Effector memory CD8-positive, alpha-beta T cell (primary cell): ENCODE measurements around the gene CLMN.

Source experiments
- ATAC-seq: fragments of 150-1000 bp; cut with Tn5 transposase; replicated peaks from 2 replicates; pipeline ENCODE4 v1.10.0; 2021; ENCODE audit warnings: mild to moderate bottlenecking, moderate library complexity
- DNase-seq, 3 experiments: peaks; one replicate each; pipeline ENCODE4 v3.0.0; 2021
- H3K27ac Mint-ChIP-seq, 2 donors: one replicate each; pipeline ENCODE4 v1.8.0; 2022; ENCODE audit warnings: mild to moderate bottlenecking in 2 of 2, mixed read lengths in 2 of 2, moderate library complexity in 2 of 2
- H3K27me3 Mint-ChIP-seq, 2 donors: one replicate each; pipeline ENCODE4 v1.8.0; 2022; ENCODE audit warnings: mixed read lengths in 2 of 2
- H3K36me3 Mint-ChIP-seq: one replicate; pipeline ENCODE4 v1.8.0; 2022; ENCODE audit warnings: mild to moderate bottlenecking, moderate library complexity, mixed read lengths; ENCODE audit not compliant: insufficient read depth
- H3K4me1 Mint-ChIP-seq, 2 donors: one replicate each; pipeline ENCODE4 v1.8.0; 2022; ENCODE audit warnings: low read depth in 2 of 2, mixed read lengths in 2 of 2
- H3K4me3 Mint-ChIP-seq, 2 donors: one replicate each; pipeline ENCODE4 v1.8.0; 2022; ENCODE audit warnings: mild to moderate bottlenecking in 2 of 2, mixed read lengths in 2 of 2, moderate library complexity in 2 of 2
- H3K9me3 Mint-ChIP-seq, 2 donors: one replicate each; pipeline ENCODE4 v1.8.0; 2022; ENCODE audit warnings: mixed read lengths in 2 of 2
- total RNA-seq, 9 experiments: gene quantifications; one replicate each; lab custom pipeline; 2026; lab: John Stamatoyannopoulos, UW

Gene CLMN, protein sequence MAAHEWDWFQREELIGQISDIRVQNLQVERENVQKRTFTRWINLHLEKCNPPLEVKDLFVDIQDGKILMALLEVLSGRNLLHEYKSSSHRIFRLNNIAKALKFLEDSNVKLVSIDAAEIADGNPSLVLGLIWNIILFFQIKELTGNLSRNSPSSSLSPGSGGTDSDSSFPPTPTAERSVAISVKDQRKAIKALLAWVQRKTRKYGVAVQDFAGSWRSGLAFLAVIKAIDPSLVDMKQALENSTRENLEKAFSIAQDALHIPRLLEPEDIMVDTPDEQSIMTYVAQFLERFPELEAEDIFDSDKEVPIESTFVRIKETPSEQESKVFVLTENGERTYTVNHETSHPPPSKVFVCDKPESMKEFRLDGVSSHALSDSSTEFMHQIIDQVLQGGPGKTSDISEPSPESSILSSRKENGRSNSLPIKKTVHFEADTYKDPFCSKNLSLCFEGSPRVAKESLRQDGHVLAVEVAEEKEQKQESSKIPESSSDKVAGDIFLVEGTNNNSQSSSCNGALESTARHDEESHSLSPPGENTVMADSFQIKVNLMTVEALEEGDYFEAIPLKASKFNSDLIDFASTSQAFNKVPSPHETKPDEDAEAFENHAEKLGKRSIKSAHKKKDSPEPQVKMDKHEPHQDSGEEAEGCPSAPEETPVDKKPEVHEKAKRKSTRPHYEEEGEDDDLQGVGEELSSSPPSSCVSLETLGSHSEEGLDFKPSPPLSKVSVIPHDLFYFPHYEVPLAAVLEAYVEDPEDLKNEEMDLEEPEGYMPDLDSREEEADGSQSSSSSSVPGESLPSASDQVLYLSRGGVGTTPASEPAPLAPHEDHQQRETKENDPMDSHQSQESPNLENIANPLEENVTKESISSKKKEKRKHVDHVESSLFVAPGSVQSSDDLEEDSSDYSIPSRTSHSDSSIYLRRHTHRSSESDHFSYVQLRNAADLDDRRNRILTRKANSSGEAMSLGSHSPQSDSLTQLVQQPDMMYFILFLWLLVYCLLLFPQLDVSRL
- 0 to 2.0 (median 0.79) reads per million in 9 experiments for total RNA-seq

DNA sequence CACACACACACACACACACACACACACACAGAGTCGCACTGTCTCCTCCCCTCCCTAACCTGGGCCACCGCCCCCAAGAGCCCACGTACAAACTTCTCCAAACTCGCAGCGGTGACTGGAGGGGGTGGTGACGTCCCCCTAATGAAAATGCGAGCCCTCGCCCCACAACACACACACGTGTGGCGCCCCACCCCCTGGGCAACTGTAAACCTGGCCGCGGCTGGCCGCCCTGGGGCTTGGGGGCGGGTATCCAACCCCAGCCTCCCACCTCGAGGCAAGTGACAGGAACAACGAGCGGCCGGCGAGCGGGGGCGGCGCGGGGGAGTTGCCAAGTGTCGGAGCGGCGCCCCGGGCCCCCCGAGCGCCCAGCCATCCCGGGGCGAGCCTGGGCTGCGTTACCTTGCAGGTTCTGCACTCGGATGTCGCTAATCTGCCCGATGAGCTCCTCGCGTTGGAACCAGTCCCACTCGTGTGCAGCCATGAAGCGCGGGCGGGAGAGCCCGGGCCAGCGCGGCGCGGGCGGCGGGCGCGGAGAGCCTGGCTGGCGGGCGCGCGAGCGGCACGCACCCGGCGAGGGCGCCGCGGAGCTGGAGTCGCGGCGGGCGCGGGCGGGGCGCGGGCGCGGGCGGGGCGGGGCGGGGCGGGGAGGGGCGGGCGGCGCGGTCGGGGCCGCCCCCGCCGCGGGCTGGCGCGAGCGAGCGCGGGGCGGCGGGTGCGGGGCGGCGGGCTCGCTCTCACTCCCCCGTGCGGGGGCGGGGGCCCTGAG is at the start of gene CLMN:
TSS of gene CLMN (minus strand) at position 597 of the 766 bp plus-strand sequence. CDS start at position 481, 116 bp downstream.
- Mint-ChIP-seq H3K4me3 (peak within 1 kb of the TSS; percentile 76 to 82), H3K27ac (peak within 1 kb of the TSS; percentile 22 to 41), H3K36me3 (peaks cover 3% of the 10 kb centered on the region), H3K9me3 (no peaks in the 10 kb centered on the region), H3K4me1 (peaks cover 5 to 7% of the 10 kb centered on the region in 2 donors), H3K27me3 (peaks cover 83 to 94% of the 10 kb centered on the region in 2 donors)
- ATAC-seq: peak; percentile 68
- peak in 2 of 3 experiments; percentile 2 to 9 for DNase-seq

DNA sequence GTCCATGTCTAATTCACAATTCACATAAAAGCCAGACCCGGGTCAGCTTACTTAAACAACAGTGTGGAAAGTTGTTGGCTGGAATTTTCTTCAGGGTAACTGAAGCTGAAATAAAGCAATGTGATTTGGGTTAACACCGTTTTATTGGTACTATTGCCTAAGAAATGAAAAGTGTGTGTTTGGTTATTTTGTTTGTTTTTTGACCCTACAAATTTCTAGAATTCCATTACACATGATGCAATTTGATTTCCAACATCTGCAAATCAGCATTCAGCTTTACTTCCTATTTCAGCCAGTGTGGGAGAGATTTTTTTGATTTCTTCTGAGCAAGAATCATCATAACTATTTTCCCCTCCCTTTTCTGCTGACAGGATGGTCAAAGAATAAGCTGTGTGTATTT is 45.7 kb upstream of the CLMN start:
- Mint-ChIP-seq H3K27ac (no peak overlapping the region), H3K4me1 (no peaks in the 10 kb centered on the region), H3K27me3 (peaks cover 53 to 80% of the 10 kb centered on the region in 2 donors), H3K36me3 (no peaks in the 10 kb centered on the region), H3K4me3 (no peak overlapping the region), H3K9me3 (no peaks in the 10 kb centered on the region)
- DNase-seq (no peak), ATAC-seq (no peak)

DNA sequence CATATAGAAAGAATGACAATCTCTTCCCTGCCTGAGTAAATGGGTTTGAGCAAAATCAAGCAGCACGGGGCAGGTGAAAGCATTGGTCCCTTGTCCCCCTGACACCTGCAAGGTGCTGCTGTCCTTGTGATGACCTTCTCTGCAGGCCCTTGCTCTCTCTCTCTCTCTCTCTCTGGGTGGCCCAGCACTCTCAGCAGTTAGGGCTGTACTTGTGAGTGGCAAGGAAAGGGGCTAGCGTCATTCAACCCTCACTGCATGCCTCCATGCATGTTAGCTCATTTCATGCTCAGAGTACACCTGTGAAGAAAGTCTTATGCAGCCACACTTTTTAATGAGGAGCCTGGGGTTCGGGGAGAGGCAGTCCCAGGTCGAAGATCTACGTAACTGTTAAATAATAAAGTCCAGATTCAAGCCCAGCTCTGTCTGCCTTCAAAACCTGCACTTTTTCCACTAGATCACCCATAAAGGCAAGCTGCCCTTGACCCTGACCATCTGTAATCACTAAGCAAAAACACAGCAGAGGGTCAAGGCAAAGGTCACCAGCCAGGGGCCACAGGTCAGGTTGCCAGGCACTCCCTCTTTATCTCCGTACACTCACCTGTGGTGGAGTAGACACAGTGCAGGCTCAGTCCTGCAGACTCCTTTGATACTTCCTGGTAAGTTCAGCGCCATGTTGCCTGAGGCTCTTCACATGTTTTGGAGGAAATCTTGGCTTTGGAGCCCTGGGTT is 44.9 kb upstream of the CLMN start:
- Mint-ChIP-seq H3K4me1 (no peaks in the 10 kb centered on the region), H3K27me3 (peaks cover 53 to 83% of the 10 kb centered on the region in 2 donors), H3K27ac (no peak overlapping the region)

DNA sequence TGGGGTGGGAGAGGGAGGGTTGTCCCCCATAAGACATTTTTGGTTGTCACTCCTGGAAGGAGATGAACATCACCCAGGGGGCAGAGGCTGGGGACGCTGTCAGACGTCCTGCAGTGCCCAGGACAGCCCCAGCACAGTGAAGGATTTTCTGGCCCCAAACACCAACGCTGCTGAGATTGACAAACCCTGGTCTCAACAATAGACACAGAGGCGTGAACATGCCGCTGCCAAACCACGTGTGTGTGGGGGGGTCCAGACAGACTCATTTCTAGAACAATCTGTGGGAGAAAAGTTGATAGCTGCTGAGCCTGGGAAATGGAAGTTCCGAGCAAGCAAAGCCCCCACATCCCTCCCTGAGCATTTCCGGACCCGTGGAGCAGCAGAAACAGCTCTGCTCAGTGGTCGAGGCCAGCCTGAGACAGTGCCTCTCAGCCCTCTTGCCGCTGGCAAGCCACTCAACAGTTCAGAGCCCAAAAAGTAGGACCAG is 43.8 kb upstream of the CLMN start:
- DNase-seq (no peak), ATAC-seq (no peak)
- peaks cover 53 to 79% of the 10 kb centered on the region in 2 donors for H3K27me3 Mint-ChIP-seq
- H3K4me3 Mint-ChIP-seq: no peak overlapping the region
- H3K36me3 Mint-ChIP-seq: no peaks in the 10 kb centered on the region
- H3K27ac Mint-ChIP-seq: no peak overlapping the region
- H3K4me1 Mint-ChIP-seq: no peaks in the 10 kb centered on the region
- no peaks in the 10 kb centered on the region for H3K9me3 Mint-ChIP-seq

More for the DNA sequence above, 44.9 kb upstream of the CLMN start:
- ATAC-seq (no peak), DNase-seq (no peak)
- Mint-ChIP-seq H3K4me3 (no peak overlapping the region), H3K36me3 (no peaks in the 10 kb centered on the region), H3K9me3 (no peaks in the 10 kb centered on the region)

DNA sequence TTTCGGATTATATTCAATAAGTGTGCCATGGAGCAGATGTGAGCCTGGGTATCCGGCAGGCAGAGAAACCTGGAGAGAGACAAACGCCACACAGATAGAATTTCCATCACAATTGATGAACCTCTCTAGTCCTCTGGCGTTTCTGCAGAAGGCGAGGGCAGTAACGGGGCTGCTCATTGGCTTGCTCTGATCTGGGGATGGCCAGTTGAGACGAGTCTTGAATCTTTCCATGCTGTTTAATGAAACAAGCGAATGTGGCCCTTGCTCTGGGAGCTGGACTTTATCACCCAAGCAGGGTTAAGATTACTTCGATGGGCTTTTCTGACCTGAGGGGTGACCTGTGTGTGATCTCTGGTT is 42.4 kb upstream of the CLMN start:
- peaks cover 53 to 91% of the 10 kb centered on the region in 2 donors for H3K27me3 Mint-ChIP-seq
- no peak for DNase-seq
- H3K36me3 Mint-ChIP-seq: no peaks in the 10 kb centered on the region
- no peak overlapping the region for H3K4me3 Mint-ChIP-seq
- no peak for ATAC-seq
- H3K4me1 Mint-ChIP-seq: no peaks in the 10 kb centered on the region
- H3K9me3 Mint-ChIP-seq: no peaks in the 10 kb centered on the region
- no peak overlapping the region for H3K27ac Mint-ChIP-seq

DNA sequence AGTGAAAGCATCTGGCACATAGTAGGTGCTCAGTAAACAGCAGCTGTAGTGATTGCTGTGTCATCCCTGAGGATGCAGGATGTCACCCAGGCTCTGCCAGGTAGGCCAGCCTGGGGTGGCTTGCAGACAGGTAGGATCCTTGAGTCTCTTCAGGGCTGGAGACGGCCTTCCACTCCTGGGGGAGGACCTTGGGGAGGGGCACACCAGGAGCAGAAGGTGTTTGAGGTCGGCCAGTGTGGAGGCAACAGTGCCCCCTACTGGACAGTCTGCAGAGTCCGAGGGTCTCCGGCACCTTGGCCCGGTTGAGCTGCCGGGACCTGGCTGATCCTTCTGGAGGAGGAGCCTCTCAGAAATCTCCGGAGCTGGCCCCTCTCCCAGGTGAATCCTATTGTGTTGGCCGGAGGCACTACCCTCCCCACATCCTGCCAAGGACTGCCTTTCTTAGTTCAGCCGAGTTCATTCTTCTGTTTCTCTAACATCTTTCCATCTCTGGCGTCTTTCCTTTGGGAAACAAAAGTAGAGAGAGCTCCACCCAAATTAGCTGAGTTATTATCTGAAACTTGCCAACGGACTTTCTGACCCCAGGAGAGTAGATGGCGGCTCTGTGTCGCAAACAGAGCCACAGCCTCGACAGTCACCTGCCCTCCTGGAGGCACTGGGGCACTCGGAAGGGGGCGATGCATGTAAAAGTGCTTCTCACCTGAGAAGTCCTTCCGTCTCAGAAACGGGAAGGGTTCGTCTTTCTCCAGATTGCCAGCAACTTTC is 41.8 kb upstream of the CLMN start:
- Mint-ChIP-seq H3K4me1 (no peaks in the 10 kb centered on the region), H3K36me3 (no peaks in the 10 kb centered on the region), H3K27ac (no peak overlapping the region), H3K9me3 (no peaks in the 10 kb centered on the region), H3K4me3 (no peak overlapping the region), H3K27me3 (peaks cover 52 to 86% of the 10 kb centered on the region in 2 donors)
- DNase-seq (no peak), ATAC-seq (no peak)

DNA sequence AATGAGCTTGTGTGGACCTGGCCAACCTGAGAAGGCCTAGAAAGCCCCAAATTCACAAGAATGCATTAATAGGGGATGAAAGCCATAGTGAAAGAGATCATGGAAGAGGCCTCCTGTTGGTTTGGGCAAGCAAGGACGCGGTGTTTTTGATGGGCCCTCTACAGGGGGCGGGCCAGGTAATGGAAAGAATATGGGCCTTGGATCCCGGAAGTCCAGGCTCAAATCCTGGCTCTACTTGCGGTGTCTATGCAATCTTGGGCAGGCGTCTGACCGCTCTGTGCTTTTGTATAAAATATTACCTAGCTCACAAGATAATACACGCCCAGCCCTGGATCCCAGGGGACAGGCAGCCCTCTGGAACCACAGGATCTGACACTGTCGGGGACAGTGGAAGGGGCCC is 41.1 kb upstream of the CLMN start:
- H3K9me3 Mint-ChIP-seq: no peaks in the 10 kb centered on the region
- H3K27me3 Mint-ChIP-seq: peaks cover 45 to 79% of the 10 kb centered on the region in 2 donors
- ATAC-seq (no peak), DNase-seq (no peak)
- no peak overlapping the region for H3K27ac Mint-ChIP-seq
- H3K4me3 Mint-ChIP-seq: no peak overlapping the region
- H3K4me1 Mint-ChIP-seq: no peaks in the 10 kb centered on the region
- no peaks in the 10 kb centered on the region for H3K36me3 Mint-ChIP-seq

DNA sequence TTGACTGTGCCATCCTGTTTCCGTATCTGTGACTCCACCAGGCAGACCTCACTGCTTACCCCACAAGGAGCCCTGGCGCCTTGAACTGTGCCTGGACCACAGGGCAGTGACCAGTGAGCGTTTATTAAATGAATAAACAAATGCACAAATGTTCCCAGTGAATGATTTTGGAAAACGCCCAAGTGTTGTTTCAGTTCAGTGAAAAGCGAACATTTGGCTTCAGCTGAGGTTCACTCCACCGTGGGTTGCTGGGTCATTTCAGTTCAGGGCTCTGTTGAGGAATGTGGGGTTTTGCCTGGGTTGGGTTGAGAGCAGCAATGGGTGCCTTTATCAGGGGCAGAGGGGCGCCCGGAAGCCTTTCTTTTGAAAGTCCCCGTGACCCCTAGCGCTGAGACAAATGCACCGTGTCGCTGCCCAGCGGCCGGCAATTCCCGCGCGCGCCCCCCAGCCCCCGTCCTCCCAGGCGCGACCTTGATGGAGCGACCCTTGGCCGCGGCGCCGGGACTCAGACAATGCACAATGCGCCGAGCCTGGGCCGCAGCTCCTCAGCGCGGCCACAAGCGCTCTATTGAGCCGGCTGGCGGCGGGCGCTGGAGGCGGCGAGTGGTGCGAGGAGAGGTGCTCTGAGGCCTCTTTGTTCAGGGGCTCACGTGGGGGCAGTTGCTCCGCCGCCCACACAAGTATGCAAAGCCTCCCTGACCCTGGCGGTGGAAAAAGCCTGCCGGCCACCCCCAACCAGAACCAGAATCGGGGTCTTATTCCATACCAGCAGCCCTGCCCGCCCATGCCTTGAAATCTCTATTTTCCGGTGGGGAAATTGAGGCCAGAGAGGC is 40.5 kb upstream of the CLMN start:
- Mint-ChIP-seq H3K27me3 (peaks cover 40 to 73% of the 10 kb centered on the region in 2 donors), H3K9me3 (no peaks in the 10 kb centered on the region), H3K36me3 (no peaks in the 10 kb centered on the region), H3K4me1 (no peaks in the 10 kb centered on the region), H3K27ac (no peak overlapping the region), H3K4me3 (no peak overlapping the region)
- DNase-seq: no peak
- no peak for ATAC-seq

DNA sequence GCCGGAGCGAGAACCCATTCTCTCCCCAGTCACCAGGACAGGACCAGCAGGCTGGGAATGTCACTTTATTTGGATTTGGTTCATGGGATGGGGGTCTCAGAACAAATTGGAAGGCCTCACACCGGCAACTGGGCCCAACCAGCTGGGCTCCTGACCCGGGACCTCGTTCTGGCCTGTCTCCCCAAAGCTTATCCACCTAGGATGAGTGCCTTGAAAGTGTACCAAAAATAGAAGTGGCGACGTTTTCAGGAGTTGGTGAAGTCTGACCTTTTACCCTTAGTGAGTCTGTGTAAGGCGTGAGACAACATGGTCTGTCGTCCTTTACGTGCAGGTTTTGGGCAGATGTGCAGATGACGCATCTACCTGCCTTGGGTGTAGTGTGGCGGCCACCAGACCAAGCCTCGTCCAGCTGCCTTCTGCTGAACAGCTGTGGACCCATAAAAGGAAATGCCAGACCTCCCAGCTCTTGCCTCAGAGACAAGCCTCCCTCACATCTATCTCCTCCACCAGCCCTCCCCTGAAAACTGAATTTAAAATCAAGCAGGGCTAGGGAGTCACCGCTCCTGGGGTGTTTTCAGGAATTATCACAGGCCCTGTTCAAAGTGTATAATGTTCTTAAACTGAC is 36.6 kb upstream of the CLMN start:
- no peaks in the 10 kb centered on the region for H3K36me3 Mint-ChIP-seq
- no peak overlapping the region for H3K27ac Mint-ChIP-seq
- peaks cover 0 to 4% of the 10 kb centered on the region in 2 donors for H3K9me3 Mint-ChIP-seq
- ATAC-seq: no peak
- DNase-seq: no peak
- H3K4me1 Mint-ChIP-seq: no peaks in the 10 kb centered on the region
- H3K27me3 Mint-ChIP-seq: peaks cover 24 to 48% of the 10 kb centered on the region in 2 donors
- no peak overlapping the region for H3K4me3 Mint-ChIP-seq

DNA sequence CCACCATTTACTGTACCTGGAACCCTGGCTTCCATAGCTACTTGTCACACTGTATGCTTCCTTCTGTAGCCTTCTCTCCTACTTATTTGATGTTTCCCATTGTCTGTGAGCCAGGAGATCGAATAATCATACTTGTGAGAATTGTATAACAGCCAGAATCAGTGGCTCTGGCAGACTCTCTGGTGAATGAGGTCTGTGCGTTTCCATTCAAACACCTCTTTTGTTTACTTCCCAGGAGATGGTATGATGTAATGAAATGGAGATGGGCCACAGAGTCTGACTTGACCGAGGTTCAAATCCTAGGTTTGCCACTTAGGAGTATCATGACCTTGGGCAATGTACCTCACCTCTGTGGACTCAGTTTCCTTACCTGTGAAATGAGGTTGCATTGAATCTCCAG is 35.7 kb upstream of the CLMN start:
- ATAC-seq (no peak), DNase-seq (no peak)
- Mint-ChIP-seq H3K27me3 (peaks cover 24 to 40% of the 10 kb centered on the region in 2 donors), H3K4me3 (no peak overlapping the region), H3K9me3 (peaks cover 0 to 4% of the 10 kb centered on the region in 2 donors), H3K36me3 (no peaks in the 10 kb centered on the region), H3K27ac (no peak overlapping the region), H3K4me1 (no peaks in the 10 kb centered on the region)

DNA sequence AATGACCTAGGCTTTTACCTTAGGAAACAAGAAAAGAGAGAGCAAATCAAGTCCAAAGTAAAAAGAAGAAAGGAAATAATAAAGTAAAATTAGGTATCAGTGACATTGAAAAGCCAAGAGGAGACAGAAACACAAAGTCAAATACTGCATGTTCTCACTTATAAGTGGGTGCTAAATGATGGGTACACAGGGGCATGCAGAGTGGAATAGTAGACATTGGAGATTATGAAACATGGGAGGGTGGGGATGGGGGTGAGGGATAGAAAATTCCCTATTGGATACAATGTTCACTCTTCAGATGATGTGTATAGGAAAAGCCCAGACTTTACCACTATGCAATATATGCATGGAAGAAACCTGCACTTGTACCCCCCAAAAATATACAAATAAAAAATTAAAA is 35.1 kb upstream of the CLMN start:
- no peaks in the 10 kb centered on the region for H3K36me3 Mint-ChIP-seq
- H3K4me1 Mint-ChIP-seq: no peaks in the 10 kb centered on the region
- H3K27me3 Mint-ChIP-seq: peaks cover 27 to 34% of the 10 kb centered on the region in 2 donors
- ATAC-seq: no peak
- DNase-seq: no peak
- no peak overlapping the region for H3K4me3 Mint-ChIP-seq
- peaks cover 0 to 4% of the 10 kb centered on the region in 2 donors for H3K9me3 Mint-ChIP-seq
- no peak overlapping the region for H3K27ac Mint-ChIP-seq
